ENCODE results near the gene NKIRAS2. TPM values are rescaled to one million over a fixed set of nuclear protein-coding genes. Genes with fewer than 3 reads are reported as not detected.

NKIRAS2 gene
- total and polyA plus RNA-seq, 2 donors (not counting 3 experiments of a cell fraction or from before 2014, with no cell fraction given) = 57.3 to 87.6 TPM

DNA sequence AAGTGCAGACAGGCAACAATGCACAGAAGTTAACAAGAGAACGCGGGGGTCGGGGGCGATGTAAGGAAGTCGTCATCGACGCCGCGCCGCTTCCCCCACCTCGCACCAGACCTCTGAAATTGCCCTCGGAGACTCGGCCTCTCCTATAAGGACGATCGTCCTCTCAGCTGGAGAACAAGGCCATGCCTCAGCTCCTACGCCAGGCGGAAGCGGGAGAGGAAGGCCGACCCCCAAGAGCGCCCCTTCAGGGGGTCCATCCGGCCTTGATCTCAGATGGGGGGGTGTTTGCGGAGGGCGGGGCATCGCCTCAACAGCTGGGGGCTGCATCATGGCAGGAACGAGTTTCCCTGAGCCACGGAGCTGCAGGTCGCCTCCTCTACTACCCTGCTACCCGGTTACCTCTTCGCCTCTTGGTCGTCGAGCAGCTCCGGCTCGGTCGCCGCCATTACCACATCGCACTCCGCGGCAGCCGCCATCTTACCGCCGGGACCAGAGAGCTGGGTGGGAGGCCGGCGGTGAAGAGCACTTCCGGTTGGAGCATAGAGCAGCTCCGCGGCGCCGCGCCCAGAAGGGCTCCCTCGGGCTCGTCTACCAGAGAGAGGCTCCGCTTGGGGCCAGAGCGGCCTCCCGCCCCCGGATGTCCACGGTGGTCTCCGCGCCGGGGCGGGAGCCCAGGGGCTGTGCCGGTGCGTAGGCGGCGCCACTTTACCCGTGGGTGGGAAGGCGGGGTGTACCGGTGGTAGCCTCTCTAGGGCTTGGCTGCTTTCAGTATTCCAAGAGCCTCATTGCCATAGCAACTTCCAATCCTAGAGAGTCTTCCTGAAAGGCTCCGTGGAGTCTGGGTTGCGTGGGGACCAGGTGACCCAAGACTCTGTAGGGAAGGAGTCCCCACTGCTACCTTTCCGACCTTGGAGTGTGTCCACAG, 2.7 kb upstream of the NKIRAS2 start, which contains the start of gene DNAJC7:
Gene DNAJC7 (minus strand): TSS at position 499 of the 925 bp plus-strand sequence. CDS start 23 bp downstream, at position 476.
- intact Hi-C loops (cut with micrococcal nuclease) = loop anchor here (1.0 to 5.0 kb wide), 3 partner anchors 50 to 87 kb away; partner anchors contain the start of genes CNP and ODAD4
- CTCF ChIA-PET = interaction anchor here (0.6 to 3.4 kb wide), 8 partner anchors 8 to 144 kb away, joined by 3 to 13 read pairs (median 4); partner anchors contain the start of gene CNP
- peak within 1 kb of the TSS; percentile 88 for H3K27ac ChIP-seq (ENCODE audit: insufficient read depth, low read depth, low read length)
- peaks cover 15% of the 10 kb centered on the region for H3K4me1 ChIP-seq (ENCODE audit: control insufficient read depth, extremely low read depth, insufficient read depth, low read length)
- peaks cover 65% of the 10 kb centered on the region for H3K79me2 ChIP-seq (ENCODE audit: control insufficient read depth, insufficient read depth, low read length)
- H3K9me1 ChIP-seq (replicated peaks; ENCODE audit: control insufficient read depth, extremely low read depth, insufficient read depth, low read length) = no peaks in the 10 kb centered on the region
- H3K9ac ChIP-seq (replicated peaks; ENCODE audit: extremely low read depth, insufficient read depth, low read length) = peak within 1 kb of the TSS; percentile 98
- H3K4me3 ChIP-seq (replicated peaks in 1 of 3; ENCODE audit: insufficient read depth in 1 of 3, low read depth in 1 of 3, low read length in 3 of 3) = peak within 1 kb of the TSS; percentile 69 to 96 (median 96)
- no peaks in the 10 kb centered on the region for H4K20me1 ChIP-seq (replicated peaks; ENCODE audit: control insufficient read depth, extremely low read depth, insufficient read depth, low read length)
- peaks cover 0 to under 1% of the 10 kb centered on the region in 2 experiments for H3K36me3 ChIP-seq (ENCODE audit: control insufficient read depth in 2 of 2, extremely low read depth in 1 of 2, insufficient read depth in 2 of 2, low read length in 2 of 2)
- BruUV-seq (replicated peaks) = TSS peak; percentile 51
- peak within 1 kb of the TSS; percentile 69 for H3K4me2 ChIP-seq (ENCODE audit: insufficient read depth, low read length)
- dilution Hi-C loops (cut with MboI; ENCODE audit: extremely low pct_ligation_motif_present, low sequenced_read_pairs) = no loop called here
- H2AFZ ChIP-seq (ENCODE audit: low read depth, low read length) = peak within 1 kb of the TSS; percentile 58
- POLR2A ChIA-PET = interaction anchor here (0.9 to 1.2 kb wide), 4 partner anchors 9 to 154 kb away, joined by 3 read pairs; no protein-coding TSS in a partner anchor
- TF ChIP-seq, protein P1, sequence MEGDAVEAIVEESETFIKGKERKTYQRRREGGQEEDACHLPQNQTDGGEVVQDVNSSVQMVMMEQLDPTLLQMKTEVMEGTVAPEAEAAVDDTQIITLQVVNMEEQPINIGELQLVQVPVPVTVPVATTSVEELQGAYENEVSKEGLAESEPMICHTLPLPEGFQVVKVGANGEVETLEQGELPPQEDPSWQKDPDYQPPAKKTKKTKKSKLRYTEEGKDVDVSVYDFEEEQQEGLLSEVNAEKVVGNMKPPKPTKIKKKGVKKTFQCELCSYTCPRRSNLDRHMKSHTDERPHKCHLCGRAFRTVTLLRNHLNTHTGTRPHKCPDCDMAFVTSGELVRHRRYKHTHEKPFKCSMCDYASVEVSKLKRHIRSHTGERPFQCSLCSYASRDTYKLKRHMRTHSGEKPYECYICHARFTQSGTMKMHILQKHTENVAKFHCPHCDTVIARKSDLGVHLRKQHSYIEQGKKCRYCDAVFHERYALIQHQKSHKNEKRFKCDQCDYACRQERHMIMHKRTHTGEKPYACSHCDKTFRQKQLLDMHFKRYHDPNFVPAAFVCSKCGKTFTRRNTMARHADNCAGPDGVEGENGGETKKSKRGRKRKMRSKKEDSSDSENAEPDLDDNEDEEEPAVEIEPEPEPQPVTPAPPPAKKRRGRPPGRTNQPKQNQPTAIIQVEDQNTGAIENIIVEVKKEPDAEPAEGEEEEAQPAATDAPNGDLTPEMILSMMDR (IDR thresholded peaks at IDR 0.05; ENCODE audit: extremely low read depth in 1 of 2, insufficient read depth in 1 of 2, low read depth in 1 of 2, low read length in 2 of 2) = peak in 1 of 2 donors; percentile 2
- TF ChIP-seq POLR2AphosphoS5 (IDR thresholded peaks at IDR 0.05; ENCODE audit: insufficient read depth, low read depth, low read length) = peak; percentile 87
- TF ChIP-seq POLR2A (IDR thresholded peaks at IDR 0.05; ENCODE audit: low read depth, low read length) = peak; percentile 91
- no peak for TF ChIP-seq EZH2 (IDR thresholded peaks at IDR 0.05; ENCODE audit: borderline replicate concordance, low read depth, low read length, severe bottlenecking)
- TF ChIP-seq GATA2 (IDR thresholded peaks at IDR 0.05; ENCODE audit: insufficient read depth, insufficient read length, low read depth, low read length) = no peak
- TF ChIP-seq JUN (IDR thresholded peaks at IDR 0.05; ENCODE audit: borderline replicate concordance, insufficient read depth, insufficient read length, low read depth) = no peak
- H3K9me3 ChIP-seq (replicated peaks; ENCODE audit: control insufficient read depth, insufficient read depth, low read length) = no peaks in the 10 kb centered on the region
- peak; percentile 89 for DNase-seq (ENCODE audit: low read depth, low spot score)
- H3K27me3 ChIP-seq (ENCODE audit: control insufficient read depth in 2 of 2, insufficient read depth in 2 of 2, low read length in 2 of 2) = no peaks in the 10 kb centered on the region
- FAIRE-seq = peak; percentile 90
